Heart left ventricle (tissue), 16 donors: ENCODE results near the gene GALNT5. TPM values are rescaled to one million over a fixed set of nuclear protein-coding genes. Genes with fewer than 3 reads are reported as not detected.

Experiments used
- ATAC-seq, 4 donors: fragments of 200-7000 bp; cut with Tn5 transposase; one replicate each; pipeline ENCODE4 v1.9.1; 2020 to 2022; ENCODE audit warnings: moderate library complexity in 4 of 4, mild to moderate bottlenecking in 3 of 4, moderate number of reproducible peaks in 1 of 4
- DNase-seq, 5 donors: peaks; one replicate each; pipeline ENCODE4 v3.0.0-alpha.2; 2020
- H3K27ac ChIP-seq, 12 donors: fragments of 200-600 bp; sonication (generic) in 4 of 12; one replicate each; pipeline versions ENCODE4 v1.5.0 to v1.8.0; 2016 to 2022; ENCODE audit warnings: mild to moderate bottlenecking in 2 of 12
- H3K27me3 ChIP-seq, 9 donors: fragments of 200-600 bp; sonication (generic) in 2 of 9; one replicate each; pipeline versions ENCODE4 v1.5.1 to v1.8.0; 2016 to 2022; ENCODE audit warnings: mild to moderate bottlenecking in 3 of 9
- H3K36me3 ChIP-seq, 9 donors: fragments of 200-600 bp; sonication (generic) in 2 of 9; one replicate each; pipeline versions ENCODE4 v1.5.0 to v1.8.0; 2018 to 2022; ENCODE audit warnings: mild to moderate bottlenecking in 2 of 9
- H3K4me1 ChIP-seq, 12 donors: fragments of 200-600 bp; sonication (generic) in 4 of 12; one replicate each; pipeline versions ENCODE4 v1.5.0 to v1.8.0; 2016 to 2022; ENCODE audit warnings: mild to moderate bottlenecking in 3 of 12
- H3K4me3 ChIP-seq, 12 donors: fragments of 200-600 bp; sonication (generic) in 4 of 12; one replicate each; pipeline versions ENCODE4 v1.5.0 to v1.8.0; 2017 to 2022; ENCODE audit warnings: mild to moderate bottlenecking in 9 of 12, moderate library complexity in 4 of 12
- H3K9me3 ChIP-seq, 12 donors: fragments of 200-600 bp; sonication (generic) in 4 of 12; one replicate each; pipeline versions ENCODE4 v1.5.0 to v1.8.0; 2016 to 2022; ENCODE audit warnings: mild to moderate bottlenecking in 1 of 12
- CTCF ChIP-seq, 12 donors: fragments of 200-600 bp; sonication (generic) in 4 of 12; IDR thresholded peaks; one replicate each; pipeline versions ENCODE4 v1.5.0 to v1.8.0; 2018 to 2022; ENCODE audit warnings: antibody characterized with exemption in 12 of 12, mild to moderate bottlenecking in 5 of 12
- POLR2A ChIP-seq, 2 donors: fragments of 450-650 bp; IDR thresholded peaks; one replicate each; pipeline ENCODE4 v1.6.1; 2017; ENCODE audit warnings: antibody characterized with exemption in 2 of 2, mild to moderate bottlenecking in 2 of 2, moderate library complexity in 2 of 2
- WGBS, 4 donors: extraction: QIAGEN DNeasy Blood & Tissue Kit in 2 of 4; methylation state at CpG; one replicate each; pipeline versions ENCODE4 v1.1.5 to v1.1.7; 2013 to 2018; 5-methylcytosine and 5-hydroxymethylcytosine counted together
- intact Hi-C, 10 donors: fragments of 100-400 bp; cut with DNase I; formaldehyde crosslinking; loops; one replicate each; pipeline versions ENCODE4 v1.11.1 to v1.14.2; 2022
- polyA plus RNA-seq, 2 donors: library from polyadenylated mRNA; stranded (reverse); fragments of 200-250 nt; gene quantifications; one replicate each; pipeline ENCODE4 v1.2.3, GENCODE V29; 2013
- total RNA-seq, 9 donors: library from RNA; depleted of rRNA in 2 of 9; stranded (reverse); fragments of >200 nt in 2 of 9; fragmentation: NEBNext Ultra II Directional in 3 of 9; extraction: Animal tissue kit (Norgen Biotek cat#: 25700) in 3 of 9; gene quantifications; one replicate each; pipeline versions ENCODE4 v1.1.0 to v1.2.4, GENCODE V29; 2016 to 2023
- donor health status: ischemic (EF 13 %, LVEDD 7.1; RV severe dilation, severe dysfunction).
- donor health status: healthy with polysubstance abuse.
- donor health status: DM: no; HTN: yes; CAD: no.
- donor health status: DM: no; HTN: no; CAD: no.
- donor health status: ischemic (EF 25% LVEDD 6.9; RV normal size, moderate dysfunction).
- donor health status: ischemic (EF 25% LVEDD 5.7; RV mildly dilated, moderate dysfunction).
- donor health status: healthy.
- donor health status: DM: yes; HTN: yes; CAD: no.
- donor health status: ischemic (EF 35%, LVEDD 5.7; RV mildly dilated, moderate dysfunction).
- donor health status: nonischemic (EF 11% LVEDD 7.7; RV severe dilation, severe dysfunction).
- donor health status: DM: yes; HTN: yes; CAD: no.
- donor health status: PGD.
- donor health status: ischemic (EF 29% LVEDD 5.4; RV normal size, mild dysfunction).
- donor health status: nonischemic (EF 23%, LVEDD 6.1; RV moderate dilation, normal function).

The GALNT5 gene
- total and polyA plus RNA-seq, 11 donors = 0.04 to 1.0 (median 0.16) TPM; not detected in 1

GRCh38 chr2:157322432-157322831, 64.9 kb downstream of the GALNT5 start:
- peaks cover 0 to 5% (median 0%) of the 10 kb centered on the region in 9 donors for H3K27me3 ChIP-seq
- WGBS, 4 donors = 87 to 95% (median 92%) methylated on average over 4 of the region's 4 CpGs
- no peak overlapping the region for H3K27ac ChIP-seq
- no peak overlapping the region for H3K4me3 ChIP-seq
- DNase-seq = no peak
- peaks cover 0 to 6% (median 0%) of the 10 kb centered on the region in 12 donors for H3K4me1 ChIP-seq
- intact Hi-C loops = loop anchor here in 4 of 10 donors (10.0 kb wide), 5 partner anchors 162 to 682 kb away; no protein-coding TSS in a partner anchor
- H3K9me3 ChIP-seq = no peaks in the 10 kb centered on the region
- ATAC-seq = no peak
- H3K36me3 ChIP-seq = no peaks in the 10 kb centered on the region
- TF ChIP-seq POLR2A (IDR thresholded peaks at IDR 0.05) = no peak
- no peak for TF ChIP-seq CTCF (IDR thresholded peaks at IDR 0.05)

GRCh38 chr2:157324331-157324843, 66.9 kb downstream of the GALNT5 start:
- Histone ChIP-seq H3K36me3 (no peaks in the 10 kb centered on the region), H3K9me3 (no peaks in the 10 kb centered on the region), H3K4me3 (no peak overlapping the region), H3K27ac (no peak overlapping the region), H3K4me1 (peaks cover 0 to 11% (median 0%) of the 10 kb centered on the region in 12 donors), H3K27me3 (peaks cover 0 to 5% (median 0%) of the 10 kb centered on the region in 9 donors)
- intact Hi-C loops = loop anchor here in 4 of 10 donors (10.0 kb wide), 5 partner anchors 160 to 680 kb away; no protein-coding TSS in a partner anchor
- WGBS, 4 donors = 68 to 79% (median 71%) methylated on average over 2 of the region's 2 CpGs
- ATAC-seq = no peak
- DNase-seq = no peak
- TF ChIP-seq POLR2A (IDR thresholded peaks at IDR 0.05) (no peak), CTCF (IDR thresholded peaks at IDR 0.05) (no peak)

- TF ChIP-seq CTCF (IDR thresholded peaks at IDR 0.05) (no peak), POLR2A (IDR thresholded peaks at IDR 0.05) (no peak)
- peaks cover 0 to 5% (median 0%) of the 10 kb centered on the region in 9 donors for H3K27me3 ChIP-seq
- H3K9me3 ChIP-seq = no peaks in the 10 kb centered on the region
- no peak within 1 kb of the TSS for H3K27ac ChIP-seq
- intact Hi-C loops = loop anchor here in 5 of 10 donors (5.0 to 10.0 kb wide), 6 partner anchors 159 to 679 kb away; no protein-coding TSS in a partner anchor
- no peak for ATAC-seq
- H3K4me3 ChIP-seq = no peak within 1 kb of the TSS
- peaks cover 0 to 11% (median 0%) of the 10 kb centered on the region in 12 donors for H3K4me1 ChIP-seq
- DNase-seq = no peak
- H3K36me3 ChIP-seq = no peaks in the 10 kb centered on the region
Observed at GRCh38 chr2:157325786-157326185, 68.3 kb downstream of the GALNT5 start, which contains the start of gene ERMN. TSS of gene ERMN (minus strand) at chr2:157325824. CDS start at chr2:157325642, 182 bp downstream.

GRCh38 chr2:157326698-157327097, 69.2 kb downstream of the GALNT5 start:
- H3K27me3 ChIP-seq = no peaks in the 10 kb centered on the region
- no peaks in the 10 kb centered on the region for H3K36me3 ChIP-seq
- no peak overlapping the region for H3K4me3 ChIP-seq
- no peak overlapping the region for H3K27ac ChIP-seq
- DNase-seq = peak in 2 of 5 donors; percentile 28 to 29
- TF ChIP-seq POLR2A (IDR thresholded peaks at IDR 0.05) = no peak
- no peak for TF ChIP-seq CTCF (IDR thresholded peaks at IDR 0.05)
- intact Hi-C loops = loop anchor here in 5 of 10 donors (5.0 to 10.0 kb wide), 6 partner anchors 158 to 678 kb away; no protein-coding TSS in a partner anchor
- WGBS, 4 donors = 49 to 53% (median 53%) methylated on average over 3 of the region's 3 CpGs
- peak in 3 of 4 donors; percentile 72 to 79 (median 76) for ATAC-seq
- H3K9me3 ChIP-seq = no peaks in the 10 kb centered on the region
- H3K4me1 ChIP-seq = peaks cover 0 to 11% (median 0%) of the 10 kb centered on the region in 12 donors
